ENCODE data around the gene USP6NL.
A peak's percentile ranks its signal among the peaks of the same experiment; 100 is the strongest.

USP6NL gene

GRCh38 chr10:11546581-11546980, 64.9 kb downstream of the USP6NL start:
- DNase-seq = no peak

GRCh38 chr10:11541296-11541695, 70.2 kb downstream of the USP6NL start:
- no peak for DNase-seq

GRCh38 chr10:11539191-11539868, 72.1 kb downstream of the USP6NL start:
- DNase-seq = no peak

DNA sequence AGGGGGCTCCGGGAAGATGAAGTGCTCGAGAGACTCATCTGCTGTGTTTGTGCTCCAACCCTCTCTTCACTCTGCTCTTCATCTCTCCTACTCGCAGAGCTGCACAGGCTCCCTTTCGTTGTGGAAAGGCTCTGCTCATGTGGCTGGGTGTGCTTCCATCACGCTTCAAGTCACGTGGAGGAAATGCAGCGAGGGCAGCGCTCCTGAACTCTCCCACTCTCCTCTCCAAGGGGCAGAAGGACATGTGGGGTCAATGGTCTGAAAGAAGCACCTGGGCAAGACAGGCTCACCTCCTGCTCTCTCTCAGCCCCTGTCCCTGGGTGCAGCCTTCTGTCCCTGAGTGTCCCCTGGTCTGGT, 72.6 kb downstream of the USP6NL start:
- no peak for DNase-seq

- no peak for DNase-seq
Observed at GRCh38 chr10:11536228-11536627, 75.2 kb downstream of the USP6NL start.

DNA sequence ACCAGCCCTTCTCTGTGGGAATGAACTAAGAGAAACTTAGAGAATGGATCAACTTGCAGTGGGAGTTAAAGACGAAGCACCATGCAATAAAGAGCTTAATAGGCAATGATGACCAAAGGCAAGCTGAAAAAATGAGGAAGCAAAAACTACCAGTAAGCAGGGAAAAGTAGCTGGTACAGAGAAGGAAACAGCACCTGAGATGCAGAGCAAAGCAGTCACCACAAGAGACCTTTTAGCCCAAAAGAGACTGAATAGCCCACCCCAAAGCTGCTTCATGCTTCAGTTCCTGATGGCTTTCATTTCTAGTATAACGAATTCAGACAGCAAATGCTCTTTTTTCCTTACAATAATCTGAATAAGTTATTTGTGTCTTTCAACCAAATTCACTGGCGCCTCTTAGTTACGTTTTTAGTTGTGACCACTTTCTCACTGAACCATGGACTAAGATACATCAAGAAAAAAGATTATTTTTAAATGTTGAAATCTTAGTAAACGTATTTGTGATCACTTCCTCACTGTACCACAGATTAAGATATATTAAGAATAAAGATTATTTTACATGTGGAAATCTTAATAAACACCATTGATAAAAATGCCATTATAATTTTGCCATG, 76.0 kb downstream of the USP6NL start:
- no peak for DNase-seq

DNA sequence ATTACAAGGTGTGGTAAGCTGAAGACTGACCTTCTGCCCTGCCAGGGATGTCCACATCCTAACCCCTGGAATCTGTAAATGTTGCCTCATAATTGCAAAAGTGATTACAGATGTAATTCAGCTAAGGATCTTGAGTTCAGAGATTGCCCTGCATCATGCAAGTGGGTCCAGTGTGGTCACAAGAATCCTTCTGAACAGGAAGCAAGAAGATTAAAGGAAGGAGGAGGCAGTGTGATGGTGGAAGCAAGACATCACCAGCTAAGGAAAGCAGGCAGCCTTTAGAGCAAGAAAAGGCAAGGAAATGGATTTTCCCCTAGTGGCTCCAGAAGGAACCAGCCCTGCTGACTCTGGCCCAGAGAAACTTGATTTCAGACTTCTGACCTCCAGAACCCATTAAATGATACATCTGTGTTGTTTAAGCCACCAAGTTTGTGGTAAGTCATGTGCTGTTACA, 78.1 kb downstream of the USP6NL start:
- DNase-seq = no peak

DNA sequence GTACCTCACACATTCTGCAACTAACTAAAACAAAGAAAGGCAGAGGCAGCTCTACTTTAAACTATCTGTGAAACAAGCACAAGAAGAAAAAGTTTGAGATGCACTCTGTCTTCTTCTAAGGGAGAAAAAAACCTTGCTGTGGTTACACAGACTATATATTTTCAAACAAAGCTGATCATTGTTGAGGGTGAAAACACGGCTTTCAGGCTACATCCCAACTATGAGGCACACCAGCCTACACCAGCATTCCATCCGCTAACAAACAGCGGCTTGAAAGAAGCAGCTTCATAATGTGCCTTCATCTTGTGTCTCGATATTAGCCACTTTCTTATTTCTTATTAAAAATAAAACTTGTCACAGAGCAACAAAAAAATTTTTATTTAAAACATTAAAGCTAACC, 79.1 kb downstream of the USP6NL start:
- no peak for DNase-seq

DNA sequence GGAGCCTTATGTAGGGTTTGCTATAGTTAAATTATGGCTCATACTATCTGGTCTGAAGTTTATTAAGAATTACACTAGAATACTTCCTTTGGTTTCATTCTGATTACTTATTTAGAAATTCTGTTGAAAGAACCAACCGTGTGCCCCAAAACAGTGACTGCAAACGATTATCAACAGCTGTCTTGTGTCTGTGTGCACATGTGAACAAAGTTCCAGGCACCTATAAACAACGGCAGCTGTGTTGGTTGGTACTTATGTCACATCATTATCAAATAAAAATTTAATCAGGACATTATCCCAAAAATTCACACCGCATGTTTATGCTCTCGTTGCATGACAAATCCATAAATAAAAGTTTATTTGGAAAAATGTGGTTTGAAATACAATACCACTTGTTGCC, 80.6 kb downstream of the USP6NL start:
- DNase-seq = no peak

- no peak for DNase-seq
Observed at GRCh38 chr10:11529276-11529903, 82.1 kb downstream of the USP6NL start.

DNA sequence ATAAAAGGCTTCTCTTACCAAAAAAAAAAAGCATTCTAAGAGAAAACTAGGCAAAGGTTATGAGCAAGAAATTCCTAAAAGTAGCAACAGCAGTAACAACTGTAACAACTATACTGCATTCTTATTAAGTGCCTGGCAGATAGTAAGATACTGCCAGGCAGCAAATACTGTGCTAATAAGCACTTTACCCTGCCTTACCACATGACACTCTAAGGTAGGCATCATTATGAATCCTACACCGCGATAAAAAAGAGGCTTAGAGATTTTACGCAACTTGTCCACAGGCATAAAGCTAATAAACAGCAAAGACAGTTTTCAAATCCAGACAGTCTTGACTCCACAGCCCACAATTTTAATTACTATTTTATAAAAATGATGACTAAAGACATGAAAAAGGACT, 83.2 kb downstream of the USP6NL start:
- DNase-seq = no peak

GRCh38 chr10:11527691-11528255, 83.7 kb downstream of the USP6NL start:
- no peak for DNase-seq

DNA sequence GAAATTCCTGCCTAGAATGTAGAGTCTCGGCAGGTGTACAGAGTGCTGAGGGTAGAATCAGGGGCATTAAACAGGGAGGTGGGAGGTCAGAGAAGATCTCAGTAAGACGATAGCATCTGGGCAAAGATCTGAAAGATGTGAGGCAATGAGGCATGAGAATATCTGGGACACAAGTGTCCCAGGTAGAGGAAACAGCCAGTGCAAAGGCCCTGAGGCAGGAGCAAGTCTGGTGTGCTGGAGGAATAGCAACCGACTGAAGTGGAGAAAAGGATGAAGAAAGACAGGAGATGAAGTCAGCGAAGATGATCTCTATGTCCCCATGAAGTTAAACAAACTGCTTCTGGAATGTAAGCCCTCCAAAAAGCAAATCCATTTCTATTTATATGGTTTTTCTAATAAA, 84.4 kb downstream of the USP6NL start:
- no peak for DNase-seq

DNA sequence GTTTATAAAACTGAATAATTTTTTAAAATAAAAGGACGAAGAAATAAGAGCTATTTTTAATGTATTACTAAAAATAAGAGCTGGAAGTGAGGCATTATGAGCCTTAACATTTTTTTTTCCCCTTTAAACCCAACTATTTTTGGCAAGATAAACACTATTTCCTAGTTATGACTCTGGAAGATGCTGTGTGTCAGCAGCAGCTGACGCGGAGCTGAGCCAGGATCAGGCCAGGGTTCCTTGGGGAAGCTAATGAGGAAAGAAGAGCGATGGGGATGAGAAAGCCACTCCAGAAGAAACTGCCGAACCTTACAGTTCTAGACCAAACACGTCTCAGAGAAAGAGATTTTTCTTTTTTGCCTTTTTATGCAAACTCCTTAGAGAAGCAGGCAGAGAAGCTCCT, 85.9 kb downstream of the USP6NL start:
- DNase-seq = no peak

DNA sequence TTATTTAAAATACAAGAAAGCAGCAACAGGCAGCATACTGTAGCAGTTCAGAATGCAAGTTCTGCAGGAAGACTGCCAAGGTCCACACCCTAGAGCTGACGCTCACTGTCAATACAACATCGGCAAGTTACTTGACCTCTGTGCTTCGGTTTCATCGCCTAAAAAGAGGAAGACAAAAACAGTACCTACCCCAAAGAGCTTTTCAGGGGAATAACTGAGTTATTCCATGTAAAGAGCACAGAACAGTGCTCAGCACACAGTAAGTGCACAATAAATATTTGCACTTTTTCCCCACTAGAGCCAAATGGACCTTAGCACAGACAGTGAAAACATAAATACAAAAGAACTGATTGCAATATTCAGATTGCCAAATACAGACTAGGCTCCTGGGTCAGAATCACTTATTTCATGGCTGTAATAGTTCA, 88.6 kb downstream of the USP6NL start:
- DNase-seq = no peak

GRCh38 chr10:11521860-11522259, 89.6 kb downstream of the USP6NL start:
- no peak for DNase-seq

DNA sequence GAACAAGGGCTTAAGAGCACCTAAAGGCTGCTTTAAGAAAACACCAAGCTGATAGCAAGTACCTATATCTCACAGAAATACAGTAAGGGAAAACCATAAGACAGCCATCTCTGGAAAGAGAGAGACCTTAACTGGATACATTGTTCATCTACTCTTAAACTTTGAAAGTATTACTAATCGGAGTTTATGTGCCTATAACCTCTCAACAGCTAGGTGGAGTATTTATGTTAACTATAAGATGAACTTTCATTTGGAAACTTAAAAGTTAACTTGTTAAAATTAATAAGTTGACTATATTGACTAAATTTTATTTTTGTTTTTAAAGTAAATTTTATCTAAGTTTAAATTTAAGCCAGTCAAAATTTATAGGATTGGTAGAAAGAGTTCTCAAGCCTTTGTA, 90.6 kb downstream of the USP6NL start:
- DNase-seq = no peak

DNA sequence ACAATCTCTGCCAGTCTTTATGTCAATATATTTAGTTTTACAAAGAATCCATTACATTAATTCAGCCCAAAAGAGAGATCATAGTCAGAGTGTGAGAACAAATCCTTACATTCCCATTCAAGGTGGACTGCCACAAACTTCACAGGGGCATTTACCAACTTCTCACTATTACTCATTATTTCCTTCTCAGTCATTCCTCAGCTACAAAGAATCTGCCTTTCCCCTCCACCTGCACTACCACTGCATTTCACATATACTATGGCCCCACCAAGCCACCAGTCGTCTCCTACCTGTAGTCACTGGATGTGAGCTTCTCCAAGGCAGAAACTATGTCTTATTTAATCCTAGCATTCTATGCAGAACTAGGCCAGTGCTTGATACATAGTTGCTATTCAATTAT, 94.3 kb downstream of the USP6NL start:
- DNase-seq = no peak

DNA sequence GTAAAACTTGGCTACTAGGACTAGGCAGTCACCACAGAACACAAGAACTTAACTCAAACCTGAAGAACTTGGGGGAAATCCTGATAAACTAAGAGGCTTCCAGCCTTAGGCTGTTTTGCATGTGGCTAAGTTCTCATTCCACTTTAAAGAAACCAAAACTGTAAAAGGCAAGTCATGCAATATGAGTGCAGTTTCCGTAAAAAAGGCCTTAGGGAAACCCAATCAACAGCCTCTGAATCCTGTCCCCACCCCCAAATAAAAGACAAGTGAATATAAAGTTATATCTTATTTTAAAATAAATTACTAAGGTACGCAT, 95.1 kb downstream of the USP6NL start:
- no peak for DNase-seq

DNA sequence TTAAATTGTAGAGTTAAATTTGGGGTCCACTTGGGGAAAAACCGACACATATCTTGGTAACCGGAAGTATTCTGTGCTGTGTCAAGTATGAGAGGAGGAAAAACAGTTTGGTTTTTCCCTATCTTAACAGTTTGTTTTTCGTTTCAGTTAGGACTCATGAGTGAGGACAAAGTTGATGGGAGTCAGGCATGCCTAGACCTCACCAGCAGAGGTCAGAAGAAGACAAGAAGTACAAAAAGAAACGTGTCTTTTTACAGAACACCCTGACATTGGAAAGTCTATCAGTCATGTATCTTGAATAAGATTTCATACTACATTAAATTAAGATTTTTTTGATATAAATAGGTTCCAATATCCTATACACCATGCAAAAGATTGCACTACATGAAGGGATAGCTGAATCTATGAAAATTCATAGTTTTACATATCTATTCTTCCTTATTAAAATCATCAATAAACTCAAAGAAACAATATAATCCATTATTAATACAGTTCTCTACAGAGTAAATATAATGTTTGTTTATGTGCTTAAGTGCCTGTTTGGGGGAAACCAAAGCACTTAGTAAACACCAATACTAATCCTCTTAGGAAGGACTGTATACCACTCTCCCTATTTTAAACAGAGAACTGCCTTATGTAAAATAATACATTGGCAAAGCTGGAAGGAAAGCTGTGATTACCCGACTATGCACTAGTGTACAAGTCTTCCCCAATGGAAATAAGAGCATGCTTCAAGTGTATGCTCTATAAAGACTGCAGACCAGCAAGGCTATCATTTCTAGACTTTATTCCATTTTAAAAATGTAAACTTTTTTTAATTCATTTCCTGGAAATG, 95.6 kb downstream of the USP6NL start:
- DNase-seq = peak; percentile 57

GRCh38 chr10:11513727-11514126, 97.7 kb downstream of the USP6NL start:
- DNase-seq = no peak

- DNase-seq = no peak
Observed at GRCh38 chr10:11512596-11512995, 98.9 kb downstream of the USP6NL start.

DNA sequence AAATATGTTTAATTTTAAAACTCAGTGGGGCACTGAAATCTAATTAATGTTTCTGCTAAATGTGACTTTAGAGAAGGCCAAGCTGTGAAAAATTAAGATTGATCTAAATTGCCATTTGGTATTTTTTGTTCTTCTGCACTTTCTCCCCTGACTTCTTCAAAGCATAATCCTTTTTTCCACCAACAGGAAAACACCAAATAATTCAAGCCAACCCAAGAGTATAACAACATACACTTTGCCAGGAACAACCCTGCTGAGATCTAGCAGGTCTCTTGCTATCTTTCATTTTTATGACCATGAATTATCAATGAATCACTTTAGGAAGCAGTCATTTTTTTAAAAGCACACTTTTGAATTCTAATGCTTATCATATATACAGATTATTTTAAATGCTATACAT, 100.1 kb downstream of the USP6NL start:
- DNase-seq = no peak

DNA sequence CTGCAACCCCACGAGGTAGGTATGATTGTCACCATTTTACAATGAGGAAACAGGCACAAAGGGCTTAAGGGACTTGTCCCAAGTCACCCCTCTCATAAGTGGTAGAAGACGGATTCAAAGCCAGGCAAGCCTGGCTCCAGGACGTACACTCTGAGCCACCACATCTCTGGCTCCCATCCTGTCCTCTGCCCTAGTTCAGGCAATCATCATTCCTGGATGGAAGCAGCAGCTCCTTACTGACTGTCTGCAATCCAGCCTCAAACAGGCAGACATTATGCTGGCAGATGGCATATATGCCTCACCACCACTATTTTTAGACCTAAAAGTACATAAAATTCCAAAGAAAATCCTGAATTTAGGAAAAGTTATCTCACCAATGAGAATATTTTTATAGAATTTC, 100.7 kb downstream of the USP6NL start:
- DNase-seq = no peak

All from NCI-H1694 (cell line).